ENCODE measurements around the gene ALKBH5.

The ALKBH5 gene

GRCh38 chr17:18177133-18177532, 6.5 kb upstream of the ALKBH5 start:
- Histone ChIP-seq H3K4me3 (ENCODE audit: low read depth, low read length) (no peak overlapping the region), H3K27me3 (ENCODE audit: control insufficient read depth, insufficient read depth, low read length) (no peaks in the 10 kb centered on the region), H3K9me3 (ENCODE audit: control insufficient read depth, insufficient read depth, low read length) (no peaks in the 10 kb centered on the region), H3K27ac (ENCODE audit: low read depth, low read length) (no peak overlapping the region), H3K4me1 (ENCODE audit: control insufficient read depth, insufficient read depth, low read length) (no peaks in the 10 kb centered on the region), H3K36me3 (ENCODE audit: control insufficient read depth, insufficient read depth, low read length) (no peaks in the 10 kb centered on the region), H3K9ac (ENCODE audit: low read depth, low read length) (no peak overlapping the region)

GRCh38 chr17:18177722-18178121, 5.9 kb upstream of the ALKBH5 start:
- no peaks in the 10 kb centered on the region for H3K9me3 ChIP-seq (ENCODE audit: control insufficient read depth, insufficient read depth, low read length)

GRCh38 chr17:18179196-18179595, 4.4 kb upstream of the ALKBH5 start:
- Histone ChIP-seq H3K27ac (ENCODE audit: low read depth, low read length) (no peak overlapping the region), H3K4me1 (ENCODE audit: control insufficient read depth, insufficient read depth, low read length) (no peaks in the 10 kb centered on the region), H3K27me3 (ENCODE audit: control insufficient read depth, insufficient read depth, low read length) (no peaks in the 10 kb centered on the region), H3K9me3 (ENCODE audit: control insufficient read depth, insufficient read depth, low read length) (no peaks in the 10 kb centered on the region), H3K36me3 (ENCODE audit: control insufficient read depth, insufficient read depth, low read length) (no peaks in the 10 kb centered on the region), H3K9ac (ENCODE audit: low read depth, low read length) (no peak overlapping the region), H3K4me3 (ENCODE audit: low read depth, low read length) (no peak overlapping the region)

More at GRCh38 chr17:18177722-18178121, 5.9 kb upstream of the ALKBH5 start:
- Histone ChIP-seq H3K4me1 (ENCODE audit: control insufficient read depth, insufficient read depth, low read length) (no peaks in the 10 kb centered on the region), H3K9ac (ENCODE audit: low read depth, low read length) (no peak overlapping the region), H3K27me3 (ENCODE audit: control insufficient read depth, insufficient read depth, low read length) (no peaks in the 10 kb centered on the region), H3K4me3 (ENCODE audit: low read depth, low read length) (no peak overlapping the region), H3K36me3 (ENCODE audit: control insufficient read depth, insufficient read depth, low read length) (no peaks in the 10 kb centered on the region), H3K27ac (ENCODE audit: low read depth, low read length) (no peak overlapping the region)

- Histone ChIP-seq H3K9me3 (ENCODE audit: control insufficient read depth, insufficient read depth, low read length) (no peaks in the 10 kb centered on the region), H3K9ac (ENCODE audit: low read depth, low read length) (no peak overlapping the region), H3K27ac (ENCODE audit: low read depth, low read length) (no peak overlapping the region), H3K4me3 (ENCODE audit: low read depth, low read length) (no peak overlapping the region), H3K36me3 (ENCODE audit: control insufficient read depth, insufficient read depth, low read length) (no peaks in the 10 kb centered on the region), H3K4me1 (ENCODE audit: control insufficient read depth, insufficient read depth, low read length) (no peaks in the 10 kb centered on the region; the same call in 1 of the 2 replicates), H3K27me3 (ENCODE audit: control insufficient read depth, insufficient read depth, low read length) (no peaks in the 10 kb centered on the region)
Measured at GRCh38 chr17:18179804-18180203, 3.8 kb upstream of the ALKBH5 start.

- Histone ChIP-seq H3K9ac (ENCODE audit: low read depth, low read length) (no peak overlapping the region), H3K27me3 (ENCODE audit: control insufficient read depth, insufficient read depth, low read length) (no peaks in the 10 kb centered on the region), H3K36me3 (ENCODE audit: control insufficient read depth, insufficient read depth, low read length) (peaks cover 6% of the 10 kb centered on the region; the same call in 1 of the 2 replicates), H3K9me3 (ENCODE audit: control insufficient read depth, insufficient read depth, low read length) (no peaks in the 10 kb centered on the region), H3K4me1 (ENCODE audit: control insufficient read depth, insufficient read depth, low read length) (peaks cover 14% of the 10 kb centered on the region), H3K27ac (ENCODE audit: low read depth, low read length) (no peak overlapping the region), H3K4me3 (ENCODE audit: low read depth, low read length) (no peak overlapping the region)
Measured at GRCh38 chr17:18181358-18181757, 2.3 kb upstream of the ALKBH5 start.

- H3K36me3 ChIP-seq (ENCODE audit: control insufficient read depth, insufficient read depth, low read length) = peaks cover 16% of the 10 kb centered on the region; the same call in 1 of the 2 replicates
- H3K9ac ChIP-seq (ENCODE audit: low read depth, low read length) = peak overlapping the region; percentile 91
- H3K27ac ChIP-seq (ENCODE audit: low read depth, low read length) = peak overlapping the region; percentile 100
Measured at GRCh38 chr17:18182110-18182977, 1.3 kb upstream of the ALKBH5 start.

GRCh38 chr17:18182978-18183333, 672 bp upstream of the ALKBH5 start:
- Histone ChIP-seq H3K27me3 (ENCODE audit: control insufficient read depth, insufficient read depth, low read length) (no peaks in the 10 kb centered on the region), H3K4me3 (ENCODE audit: low read depth, low read length) (peak overlapping the region; percentile 71), H3K9me3 (ENCODE audit: control insufficient read depth, insufficient read depth, low read length) (no peaks in the 10 kb centered on the region), H3K36me3 (ENCODE audit: control insufficient read depth, insufficient read depth, low read length) (peaks cover 22% of the 10 kb centered on the region), H3K4me1 (ENCODE audit: control insufficient read depth, insufficient read depth, low read length) (peaks cover 25% of the 10 kb centered on the region), H3K9ac (ENCODE audit: low read depth, low read length) (peak overlapping the region; percentile 91), H3K27ac (ENCODE audit: low read depth, low read length) (peak overlapping the region; percentile 100)

More at GRCh38 chr17:18182110-18182977, 1.3 kb upstream of the ALKBH5 start:
- no peaks in the 10 kb centered on the region for H3K9me3 ChIP-seq (ENCODE audit: control insufficient read depth, insufficient read depth, low read length)
- H3K27me3 ChIP-seq (ENCODE audit: control insufficient read depth, insufficient read depth, low read length) = no peaks in the 10 kb centered on the region
- H3K4me3 ChIP-seq (ENCODE audit: low read depth, low read length) = peak overlapping the region; percentile 71
- peaks cover 22% of the 10 kb centered on the region for H3K4me1 ChIP-seq (ENCODE audit: control insufficient read depth, insufficient read depth, low read length)

GRCh38 chr17:18184143-18185031, 759 bp downstream of the ALKBH5 start:
- H3K27ac ChIP-seq (ENCODE audit: low read depth, low read length) = peak overlapping the region; percentile 100
- H3K4me3 ChIP-seq (ENCODE audit: low read depth, low read length) = peak overlapping the region; percentile 71
- H3K9me3 ChIP-seq (ENCODE audit: control insufficient read depth, insufficient read depth, low read length) = no peaks in the 10 kb centered on the region
- H3K36me3 ChIP-seq (ENCODE audit: control insufficient read depth, insufficient read depth, low read length) = peaks cover 32% of the 10 kb centered on the region
- no peaks in the 10 kb centered on the region for H3K27me3 ChIP-seq (ENCODE audit: control insufficient read depth, insufficient read depth, low read length)
- H3K9ac ChIP-seq (ENCODE audit: low read depth, low read length) = peak overlapping the region; percentile 91
- H3K4me1 ChIP-seq (ENCODE audit: control insufficient read depth, insufficient read depth, low read length) = peaks cover 25% of the 10 kb centered on the region

- H3K36me3 ChIP-seq (ENCODE audit: control insufficient read depth, insufficient read depth, low read length) = peaks cover 37% of the 10 kb centered on the region
- H3K9me3 ChIP-seq (ENCODE audit: control insufficient read depth, insufficient read depth, low read length) = no peaks in the 10 kb centered on the region
- no peaks in the 10 kb centered on the region for H3K27me3 ChIP-seq (ENCODE audit: control insufficient read depth, insufficient read depth, low read length)
- no peak overlapping the region for H3K27ac ChIP-seq (ENCODE audit: low read depth, low read length)
- peak overlapping the region; percentile 91; the same call in 1 of the 2 replicates for H3K9ac ChIP-seq (ENCODE audit: low read depth, low read length)
- peak overlapping the region; percentile 71 for H3K4me3 ChIP-seq (ENCODE audit: low read depth, low read length)
- peaks cover 25% of the 10 kb centered on the region for H3K4me1 ChIP-seq (ENCODE audit: control insufficient read depth, insufficient read depth, low read length)
Measured at GRCh38 chr17:18185391-18185790, 1.8 kb downstream of the ALKBH5 start.

- no peaks in the 10 kb centered on the region for H3K9me3 ChIP-seq (ENCODE audit: control insufficient read depth, insufficient read depth, low read length)
- no peaks in the 10 kb centered on the region for H3K27me3 ChIP-seq (ENCODE audit: control insufficient read depth, insufficient read depth, low read length)
- H3K36me3 ChIP-seq (ENCODE audit: control insufficient read depth, insufficient read depth, low read length) = peaks cover 42% of the 10 kb centered on the region
- peak overlapping the region; percentile 71 for H3K4me3 ChIP-seq (ENCODE audit: low read depth, low read length)
- H3K4me1 ChIP-seq (ENCODE audit: control insufficient read depth, insufficient read depth, low read length) = peaks cover 25% of the 10 kb centered on the region
- H3K9ac ChIP-seq (ENCODE audit: low read depth, low read length) = no peak overlapping the region
- H3K27ac ChIP-seq (ENCODE audit: low read depth, low read length) = no peak overlapping the region
Measured at GRCh38 chr17:18185832-18186626, 2.4 kb downstream of the ALKBH5 start.

Data from HUES48 (cell line).